K562 treated with DMSO at 1 percent for 24 hours (cell line): ENCODE results near the gene KLRC1. TPM values are rescaled to one million over a fixed set of nuclear protein-coding genes. Genes with fewer than 3 reads are reported as not detected.

Source experiments
- total RNA-seq: library from RNA; unstranded; fragments of 300-600 nt; gene quantifications from 2 replicates; pipeline ENCODE4 v1.2.3, GENCODE V29; 2022; ENCODE audit warnings: low read depth; ENCODE audit not compliant: insufficient read depth

The KLRC1 gene
- not detected in 2 replicates for total RNA-seq

GRCh38 chr12:10453156-10453555, at the start of gene KLRC1:
Gene KLRC1 (minus strand): TSS chr12:10453377. CDS start chr12:10451156, 2,221 bp downstream.

GRCh38 chr12:10435816-10436215, 17.4 kb downstream of the KLRC1 start, which contains the start of gene KLRC2:
Gene KLRC2 (minus strand): TSS chr12:10436010. CDS start chr12:10435986, 24 bp downstream.

GRCh38 chr12:10420334-10420733, 32.8 kb downstream of the KLRC1 start, which contains the start of gene KLRC3:
Gene KLRC3 (minus strand): TSS chr12:10420595. CDS start chr12:10420550, 45 bp downstream.

GRCh38 chr12:10409392-10409791, 43.8 kb downstream of the KLRC1 start, which contains the start of gene KLRC4:
Gene KLRC4 (minus strand): TSS chr12:10409757. CDS start chr12:10409575, 182 bp downstream.

Other genes with a start within 250 kb of the KLRC1 start
- 25.1 and 29.1 TPM in 2 replicates for gene GABARAPL1, start 240.5 kb downstream of the KLRC1 start, total RNA-seq
- not detected in 2 replicates for gene KLRD1, start 145.5 kb downstream of the KLRC1 start, total RNA-seq
- gene KLRK1, start 63.3 kb downstream of the KLRC1 start, total RNA-seq: 0.24 TPM in 1 of 2 replicates, not detected in the other
- gene KLRC4, start 43.6 kb downstream of the KLRC1 start, total RNA-seq: not detected in 2 replicates
- not detected in 2 replicates for gene KLRC3, start 32.8 kb downstream of the KLRC1 start, total RNA-seq
- gene KLRC2, start 17.4 kb downstream of the KLRC1 start, total RNA-seq: not detected in 2 replicates
- 0.41 and 0.57 TPM in 2 replicates for gene EIF2S3B, start 52.5 kb upstream of the KLRC1 start, total RNA-seq
- gene MAGOHB, start 160.2 kb upstream of the KLRC1 start, total RNA-seq: 4.9 and 7.7 TPM in 2 replicates
- 0.47 and 1.1 TPM in 2 replicates for gene STYK1, start 220.7 kb upstream of the KLRC1 start, total RNA-seq